ENCODE data around the gene GARIN5A. TPM values are rescaled to one million over a fixed set of nuclear protein-coding genes. Genes with fewer than 3 reads are reported as not detected.

GARIN5A gene
- total and polyA plus RNA-seq, 7 donors = 1.2 to 5.3 (median 2.7) TPM

GRCh38 chr19:50455992-50456391, 20.7 kb downstream of the GARIN5A start:
- no peak for ATAC-seq
- no peak overlapping the region for H3K27ac ChIP-seq
- no peaks in the 10 kb centered on the region for H3K4me1 ChIP-seq
- H3K27me3 ChIP-seq (ENCODE audit: insufficient read depth in 3 of 3, low read length in 2 of 3) = peaks cover 0 to 12% (median 0%) of the 10 kb centered on the region in 3 donors
- no peak for TF ChIP-seq CTCF (IDR thresholded peaks at IDR 0.05)
- peaks cover 0 to 73% of the 10 kb centered on the region in 2 donors for H3K36me3 ChIP-seq (ENCODE audit: insufficient read depth in 1 of 2, low read depth in 1 of 2)
- no peak for DNase-seq
- H3K4me3 ChIP-seq = no peak overlapping the region
- 55 to 93% (median 84%) methylated on average over 2 of the region's 2 CpGs for WGBS, 3 donors
- no peaks in the 10 kb centered on the region for H3K9me3 ChIP-seq
- intact Hi-C loops (cut with DNase I) = no loop called here

DNA sequence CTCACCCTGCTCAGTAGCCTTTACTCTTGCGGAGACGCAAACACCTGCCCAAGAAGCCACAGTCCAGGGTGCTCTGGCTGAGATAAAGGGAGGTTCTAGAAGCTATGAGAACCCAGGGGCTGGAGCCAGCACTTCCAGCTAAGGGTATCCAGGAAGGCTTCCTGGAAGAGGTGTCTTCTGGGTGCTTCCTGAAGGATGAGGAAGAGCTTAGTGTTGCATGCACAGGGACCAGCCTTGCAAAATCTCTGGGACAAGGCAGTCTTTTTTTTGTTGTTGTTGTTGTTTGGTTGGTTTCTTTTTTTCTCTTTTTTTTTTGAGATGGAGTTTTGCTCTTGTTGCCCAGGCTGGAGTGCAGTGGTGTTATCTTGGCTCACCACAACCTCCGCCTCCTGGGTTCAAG, 23.4 kb downstream of the GARIN5A start:
- Histone ChIP-seq H3K4me1 (no peaks in the 10 kb centered on the region), H3K27ac (no peak overlapping the region), H3K4me3 (no peak overlapping the region), H3K36me3 (ENCODE audit: insufficient read depth in 1 of 2, low read depth in 1 of 2) (peaks cover 0 to 88% of the 10 kb centered on the region in 2 donors), H3K9me3 (no peaks in the 10 kb centered on the region), H3K27me3 (ENCODE audit: insufficient read depth in 3 of 3, low read length in 2 of 3) (peaks cover 0 to 3% (median 0%) of the 10 kb centered on the region in 3 donors)
- ATAC-seq = no peak
- intact Hi-C loops (cut with DNase I) = no loop called here
- no peak for DNase-seq
- no peak for TF ChIP-seq CTCF (IDR thresholded peaks at IDR 0.05)
- WGBS, 3 donors = 92 to 96% (median 93%) methylated on average over 3 of the region's 3 CpGs

- DNase-seq (no peak), ATAC-seq (no peak)
- H3K36me3 ChIP-seq (ENCODE audit: insufficient read depth in 1 of 2, low read depth in 1 of 2) = peaks cover 0 to 88% of the 10 kb centered on the region in 2 donors
- no peak overlapping the region for H3K27ac ChIP-seq
- no peak for TF ChIP-seq CTCF (IDR thresholded peaks at IDR 0.05)
- H3K9me3 ChIP-seq = no peaks in the 10 kb centered on the region
- H3K4me1 ChIP-seq = no peaks in the 10 kb centered on the region
- 39 to 42% (median 42%) methylated on average over 10 to 13 of the region's 13 CpGs for WGBS, 3 donors
- H3K27me3 ChIP-seq (ENCODE audit: insufficient read depth in 3 of 3, low read length in 2 of 3) = no peaks in the 10 kb centered on the region
- no peak overlapping the region for H3K4me3 ChIP-seq
- intact Hi-C loops (cut with DNase I) = no loop called here
Observed at GRCh38 chr19:50451223-50451534, 25.5 kb downstream of the GARIN5A start.

DNA sequence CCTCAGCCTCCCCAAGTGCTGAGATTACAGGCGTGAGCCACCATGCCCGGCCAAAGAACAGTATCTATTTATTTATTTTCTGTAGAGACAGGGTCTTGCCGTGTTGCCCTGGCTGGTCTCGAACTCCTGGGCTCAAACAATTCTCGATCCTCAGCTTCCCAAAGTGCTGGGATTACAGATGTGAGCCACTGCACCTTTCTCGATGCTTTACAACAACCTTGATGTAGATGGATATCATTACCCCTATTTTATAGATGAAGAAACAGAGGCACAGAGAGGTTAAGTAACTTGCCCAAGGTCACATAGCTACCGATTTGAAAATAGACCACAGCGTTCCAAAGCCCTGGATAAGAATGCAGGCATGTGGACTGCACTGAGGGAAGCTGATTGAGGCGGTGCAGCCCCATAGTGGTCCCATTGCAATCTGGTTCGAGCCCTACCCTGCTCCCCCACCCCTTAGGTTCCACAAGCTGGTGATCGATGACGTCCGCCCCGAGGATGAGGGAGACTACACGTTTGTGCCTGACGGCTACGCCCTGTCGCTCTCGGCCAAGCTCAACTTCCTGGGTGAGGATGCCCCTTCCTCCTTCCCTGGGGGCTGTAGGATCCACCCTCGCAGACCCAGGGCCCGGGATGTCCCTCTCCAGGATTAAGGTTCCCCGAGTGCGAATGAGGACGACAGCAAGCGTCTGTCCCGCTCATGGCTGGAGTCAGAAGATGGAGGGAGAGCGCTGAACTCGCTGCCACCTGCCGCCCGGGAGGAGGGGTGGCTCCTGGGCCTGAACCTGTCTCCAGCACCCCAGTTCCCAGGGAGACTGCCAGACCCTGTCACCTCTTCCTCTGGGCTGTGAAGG, 26.1 kb downstream of the GARIN5A start:
- 58 to 63% (median 62%) methylated on average over 23 to 30 of the region's 30 CpGs for WGBS, 3 donors
- H3K4me1 ChIP-seq = no peaks in the 10 kb centered on the region
- H3K27me3 ChIP-seq (ENCODE audit: insufficient read depth in 3 of 3, low read length in 2 of 3) = no peaks in the 10 kb centered on the region
- ATAC-seq (no peak), DNase-seq (no peak)
- no peaks in the 10 kb centered on the region for H3K9me3 ChIP-seq
- TF ChIP-seq CTCF (IDR thresholded peaks at IDR 0.05) = no peak
- no peak overlapping the region for H3K4me3 ChIP-seq
- no peak overlapping the region for H3K27ac ChIP-seq
- intact Hi-C loops (cut with DNase I) = no loop called here
- H3K36me3 ChIP-seq (ENCODE audit: insufficient read depth in 1 of 2, low read depth in 1 of 2) = peaks cover 0 to 92% of the 10 kb centered on the region in 2 donors

Data from psoas muscle (tissue), 8 donors.